IMR-90 (cell line): ENCODE results near the gene SMIM10L1. TPM values are rescaled to one million over a fixed set of nuclear protein-coding genes. Genes with fewer than 3 reads are reported as not detected.

Experiments used
- ATAC-seq: fragments of 200-7000 bp; cut with Tn5 transposase; 2 replicates; pipeline ENCODE4 v1.9.1; 2020; ENCODE audit warnings: low read depth, mild to moderate bottlenecking, moderate library complexity
- BruUV-seq: library from RNA; stranded (reverse); fragments of 400-500 nt; replicated peaks from 2 replicates; lab custom pipeline; 2021; lab: Mats Ljungman, UMichigan
- CTCF ChIA-PET: fragments of 300-600 bp; formaldehyde crosslinking; extraction: SDS; loops from one replicate; lab custom pipeline; 2021; ENCODE audit warnings: antibody characterized with exemption; lab: Yijun Ruan, JAX
- POLR2A ChIA-PET: fragments of 300-600 bp; sonication (Branson Sonifier 250); formaldehyde crosslinking; loops from one replicate; lab custom pipeline; 2022; ENCODE audit warnings: antibody characterized with exemption; ENCODE audit not compliant: unreplicated experiment; lab: Charles Lee
- DNase-seq: peaks from one replicate; pipeline ENCODE4 v3.0.0; 2013
- H2AFZ ChIP-seq: replicated peaks from 2 replicates; pipeline ENCODE3; 2013; ENCODE audit warnings: low read length, mild to moderate bottlenecking; ENCODE audit not compliant: poor library complexity
- H2AK5ac ChIP-seq: 2 replicates; pipeline ENCODE4 v1.6.1; 2013; ENCODE audit warnings: low read depth, low read length, inconsistent platforms
- H2AK9ac ChIP-seq: replicated peaks from 2 replicates; pipeline ENCODE3; 2013; ENCODE audit warnings: mild to moderate bottlenecking, low read depth, low read length, moderate library complexity; ENCODE audit not compliant: poor library complexity
- H2BK120ac ChIP-seq: 2 replicates; pipeline ENCODE4 v1.6.1; 2013; ENCODE audit warnings: low read depth, low read length, inconsistent platforms
- H2BK15ac ChIP-seq: 3 replicates; pipeline ENCODE4 v1.6.1; 2013; ENCODE audit warnings: low read depth, low read length, inconsistent platforms
- H2BK20ac ChIP-seq: 2 replicates; pipeline ENCODE4 v1.6.1; 2013; ENCODE audit warnings: low read depth, mild to moderate bottlenecking, inconsistent platforms, low read length, moderate library complexity
- H2BK5ac ChIP-seq: 2 replicates; pipeline ENCODE4 v1.6.1; 2013; ENCODE audit warnings: mild to moderate bottlenecking, low read depth, low read length, inconsistent platforms; ENCODE audit not compliant: poor library complexity, severe bottlenecking
- H3K14ac ChIP-seq: replicated peaks from 2 replicates; pipeline ENCODE4 v1.6.1; 2013; ENCODE audit warnings: low read depth, low read length, inconsistent platforms
- H3K18ac ChIP-seq: 2 replicates; pipeline ENCODE4 v1.6.1; 2013; ENCODE audit warnings: low read depth, low read length, control low read depth
- H3K23ac ChIP-seq: 2 replicates; pipeline ENCODE4 v1.6.1; 2013; ENCODE audit warnings: low read depth, low read length, inconsistent platforms
- H3K27ac ChIP-seq: 2 replicates; pipeline ENCODE4 v1.5.1; 2013; ENCODE audit warnings: mild to moderate bottlenecking, control low read depth, low read length; ENCODE audit not compliant: insufficient read depth
- H3K27me3 ChIP-seq: 2 replicates; pipeline ENCODE4 v1.6.1; 2013; ENCODE audit warnings: low read length; ENCODE audit not compliant: control insufficient read depth, insufficient read depth
- H3K36me3 ChIP-seq: 2 replicates; pipeline ENCODE4 v1.6.1; 2013; ENCODE audit warnings: low read length, mixed read lengths; ENCODE audit not compliant: control insufficient read depth, insufficient read depth
- H3K4ac ChIP-seq: 2 replicates; pipeline ENCODE4 v1.6.1; 2013; ENCODE audit warnings: low read depth, low read length, inconsistent platforms
- H3K4me1 ChIP-seq: 2 replicates; pipeline ENCODE4 v1.6.1; 2013; ENCODE audit warnings: low read length, mixed read lengths; ENCODE audit not compliant: control insufficient read depth, insufficient read depth
- H3K4me2 ChIP-seq: 2 replicates; pipeline ENCODE4 v1.6.1; 2013; ENCODE audit warnings: low read depth, mild to moderate bottlenecking, control low read depth, low read length, moderate library complexity
- H3K4me3 ChIP-seq: 2 replicates; pipeline ENCODE4 v1.5.1; 2013; ENCODE audit warnings: low read depth, mild to moderate bottlenecking, control low read depth, low read length, moderate library complexity; ENCODE audit not compliant: insufficient read depth
- H3K56ac ChIP-seq: 2 replicates; pipeline ENCODE4 v1.6.1; 2013; ENCODE audit warnings: low read length, inconsistent platforms; ENCODE audit not compliant: insufficient read depth; ENCODE audit errors: extremely low read depth
- H3K79me1 ChIP-seq, 2 experiments: 2 replicates each; pipeline ENCODE4 v1.6.1; 2013; ENCODE audit warnings: low read length in 2 of 2, inconsistent platforms in 1 of 2, low read depth in 1 of 2
- H3K9ac ChIP-seq: 2 replicates; pipeline ENCODE4 v1.6.1; 2013; ENCODE audit warnings: low read depth, low read length, control low read depth
- H3K9me1 ChIP-seq: 2 replicates; pipeline ENCODE4 v1.6.1; 2013; ENCODE audit warnings: low read length, inconsistent platforms; ENCODE audit not compliant: insufficient read depth
- H3K9me3 ChIP-seq: 2 replicates; pipeline ENCODE4 v1.6.1; 2013; ENCODE audit warnings: low read length; ENCODE audit not compliant: control insufficient read depth, insufficient read depth
- H4K20me1 ChIP-seq: 2 replicates; pipeline ENCODE4 v1.6.1; 2013; ENCODE audit warnings: low read length, inconsistent platforms; ENCODE audit not compliant: insufficient read depth
- H4K5ac ChIP-seq: 2 replicates; pipeline ENCODE4 v1.6.1; 2013; ENCODE audit warnings: mild to moderate bottlenecking, low read depth, low read length, control low read depth
- H4K8ac ChIP-seq, 2 experiments: 2 replicates each; pipeline ENCODE4 v1.6.1; 2013; ENCODE audit warnings: low read depth in 2 of 2, low read length in 2 of 2, control low read depth in 1 of 2, inconsistent platforms in 1 of 2
- H4K91ac ChIP-seq: 2 replicates; pipeline ENCODE4 v1.6.1; 2013; ENCODE audit warnings: low read depth, low read length, inconsistent platforms; ENCODE audit not compliant: insufficient read depth
- BHLHE40 ChIP-seq: fragments of 150-350 bp; IDR thresholded peaks from 2 replicates; pipeline ENCODE4 v1.6.1; 2016; ENCODE audit warnings: mild to moderate bottlenecking, low read depth, low read length
- FOS ChIP-seq: fragments of 150-350 bp; IDR thresholded peaks from 2 replicates; pipeline ENCODE4 v1.6.1; 2016; ENCODE audit warnings: low read depth, low read length
- MXI1 ChIP-seq: IDR thresholded peaks from 2 replicates; pipeline ENCODE4 v1.6.1; 2012; ENCODE audit warnings: low read depth, mild to moderate bottlenecking, low read length, moderate library complexity, borderline replicate concordance
- POLR2A ChIP-seq: IDR thresholded peaks from 2 replicates; pipeline ENCODE4 v1.6.1; 2012; ENCODE audit warnings: mild to moderate bottlenecking, low read depth, low read length
- RAD21 ChIP-seq: IDR thresholded peaks from 2 replicates; pipeline ENCODE4 v1.6.1; 2012; ENCODE audit warnings: low read length, improper control_type of control experiment
- RCOR1 ChIP-seq: IDR thresholded peaks from 2 replicates; pipeline ENCODE4 v1.6.1; 2012; ENCODE audit warnings: mild to moderate bottlenecking, low read length, improper control_type of control experiment; ENCODE audit not compliant: insufficient replicate concordance
- WGBS, 2 experiments: methylation state at CpG; one replicate each; pipeline versions ENCODE4 v1.1.5 to v1.1.7; 2013; ENCODE audit warnings: missing lambda C conversion rate in 2 of 2; ENCODE audit not compliant: insufficient read length in 1 of 2; ENCODE audit errors: extremely low coverage in 2 of 2; 5-methylcytosine and 5-hydroxymethylcytosine counted together
- dilution Hi-C: fragments of 300-500 bp; cut with HindIII; formaldehyde crosslinking; loops from one replicate; pipeline ENCODE4 v1.14.3; 2018; ENCODE audit warnings: low sequenced_read_pairs; ENCODE audit not compliant: unreplicated experiment
- in situ Hi-C: fragments of 300-500 bp; cut with MboI; formaldehyde crosslinking; loops from 3 replicates; pipeline ENCODE4 v1.14.3; 2019; ENCODE audit warnings: low sequenced_read_pairs, inconsistent platforms, mixed read lengths
- intact Hi-C: fragments of 100-400 bp; cut with micrococcal nuclease; formaldehyde crosslinking; loops from 2 replicates; pipeline ENCODE4 v1.10.0; 2022
- polyA plus RNA-seq, 3 experiments: library from polyadenylated mRNA; depleted of rRNA; stranded (reverse); fragments of >200 nt; gene quantifications; 2 replicates each; pipeline ENCODE4 v1.2.3, GENCODE V29; 2012; ENCODE audit warnings: low replicate concordance in 1 of 3
- total RNA-seq: library from RNA; depleted of rRNA; stranded (reverse); fragments of >200 nt; gene quantifications from 2 replicates; pipeline ENCODE4 v1.2.3, GENCODE V29; 2012
- TF ChIP-seq, protein P1 (sequence below): conservative IDR thresholded peaks from 2 replicates; pipeline ENCODE4 v1.5.1; 2012; ENCODE audit warnings: mild to moderate bottlenecking, low read depth, low read length, improper control_type of control experiment

SMIM10L1 gene
- total and polyA plus RNA-seq, 2 of the 4 experiments (the other 2 are of a cell fraction) = 2.7 to 4.5 TPM

DNA sequence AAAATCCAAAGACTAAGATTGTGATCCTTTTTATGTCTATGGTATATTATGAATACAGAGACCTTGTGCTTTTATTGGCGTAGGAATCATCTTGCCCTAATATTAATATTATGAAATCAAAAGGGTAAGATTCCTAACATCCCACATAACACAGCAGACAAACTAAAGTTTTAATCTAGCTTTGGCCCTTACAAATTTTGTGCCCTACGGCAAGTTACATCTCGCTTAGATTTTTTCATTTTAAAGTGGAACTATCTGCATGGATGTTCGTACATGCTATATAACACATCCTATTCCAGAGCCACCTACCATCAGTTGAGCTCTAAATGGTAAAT lies 217 bp upstream of the SMIM10L1 start:
- H2BK20ac ChIP-seq = no peak overlapping the region
- no peak overlapping the region for H3K27ac ChIP-seq
- ChIA-PET CTCF (interaction anchor here (0.7 kb wide), 1 partner anchor 57 kb away, joined by 3 read pairs; no protein-coding TSS in a partner anchor), POLR2A (no interaction called here)
- H3K27me3 ChIP-seq = no peaks in the 10 kb centered on the region
- H2BK5ac ChIP-seq = peak overlapping the region; percentile 98
- TF ChIP-seq RAD21 = no peak
- TF ChIP-seq FOS = no peak
- no peak for TF ChIP-seq POLR2A
- no peak for TF ChIP-seq BHLHE40
- TF ChIP-seq MXI1 = no peak
- TF ChIP-seq RCOR1 = no peak
- TF ChIP-seq, protein P1, sequence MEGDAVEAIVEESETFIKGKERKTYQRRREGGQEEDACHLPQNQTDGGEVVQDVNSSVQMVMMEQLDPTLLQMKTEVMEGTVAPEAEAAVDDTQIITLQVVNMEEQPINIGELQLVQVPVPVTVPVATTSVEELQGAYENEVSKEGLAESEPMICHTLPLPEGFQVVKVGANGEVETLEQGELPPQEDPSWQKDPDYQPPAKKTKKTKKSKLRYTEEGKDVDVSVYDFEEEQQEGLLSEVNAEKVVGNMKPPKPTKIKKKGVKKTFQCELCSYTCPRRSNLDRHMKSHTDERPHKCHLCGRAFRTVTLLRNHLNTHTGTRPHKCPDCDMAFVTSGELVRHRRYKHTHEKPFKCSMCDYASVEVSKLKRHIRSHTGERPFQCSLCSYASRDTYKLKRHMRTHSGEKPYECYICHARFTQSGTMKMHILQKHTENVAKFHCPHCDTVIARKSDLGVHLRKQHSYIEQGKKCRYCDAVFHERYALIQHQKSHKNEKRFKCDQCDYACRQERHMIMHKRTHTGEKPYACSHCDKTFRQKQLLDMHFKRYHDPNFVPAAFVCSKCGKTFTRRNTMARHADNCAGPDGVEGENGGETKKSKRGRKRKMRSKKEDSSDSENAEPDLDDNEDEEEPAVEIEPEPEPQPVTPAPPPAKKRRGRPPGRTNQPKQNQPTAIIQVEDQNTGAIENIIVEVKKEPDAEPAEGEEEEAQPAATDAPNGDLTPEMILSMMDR = no peak
- intact Hi-C loops = loop anchor here (10.0 kb wide), 1 partner anchor 336 kb away; no protein-coding TSS in a partner anchor
- peak overlapping the region; percentile 91 for H3K56ac ChIP-seq
- peak overlapping the region; percentile 91 for H3K14ac ChIP-seq
- ATAC-seq (no peak), DNase-seq (no peak)
- no CpG with 5 or more reads among the region's 4 CpGs for whole genome bisulfite sequencing, 2 experiments
- BruUV-seq = no TSS peak
- H2AK5ac ChIP-seq = no peak overlapping the region
- H3K4ac ChIP-seq = peak overlapping the region; percentile 43; the same call in 1 of the 2 replicates
- no peak overlapping the region for H4K5ac ChIP-seq
- H3K9me1 ChIP-seq = peaks cover 5% of the 10 kb centered on the region; the same call in 1 of the 2 replicates
- H2BK15ac ChIP-seq = no peak overlapping the region
- peaks cover 13% of the 10 kb centered on the region for H4K20me1 ChIP-seq
- dilution Hi-C loops = no loop called here
- H3K79me1 ChIP-seq = peaks cover 16 to 65% of the 10 kb centered on the region in 2 experiments
- peak overlapping the region in 1 of 2 experiments; percentile 81; a peak in 1 of 4 replicates for H4K8ac ChIP-seq
- peak overlapping the region; percentile 99 for H2AFZ ChIP-seq
- peak overlapping the region; percentile 96 for H3K4me3 ChIP-seq
- no peak overlapping the region for H4K91ac ChIP-seq
- H3K23ac ChIP-seq = peak overlapping the region; percentile 41; the same call in 1 of the 2 replicates
- no peak overlapping the region for H2AK9ac ChIP-seq
- no peaks in the 10 kb centered on the region for H3K4me1 ChIP-seq
- no peak overlapping the region for H3K18ac ChIP-seq
- peak overlapping the region; percentile 99 for H3K9ac ChIP-seq
- peak overlapping the region; percentile 65 for H3K4me2 ChIP-seq
- peaks cover 7% of the 10 kb centered on the region for H3K36me3 ChIP-seq
- no peaks in the 10 kb centered on the region for H3K9me3 ChIP-seq
- no peak overlapping the region for H2BK120ac ChIP-seq
- in situ Hi-C loops = no loop called here
